ENCODE measurements around the gene TPI1.

The TPI1 gene

GRCh38 chr12:6838854-6839253 lies 28.5 kb upstream of the TPI1 start:
- CTCF ChIA-PET = interaction anchor here (0.8 to 6.3 kb wide), 5 partner anchors 10 to 106 kb away, joined by 3 to 41 read pairs (median 3); partner anchors contain the start of genes GPR162 and MLF2
- POLR2A ChIA-PET = interaction anchor here (1.4 to 1.9 kb wide), 2 partner anchors 12 to 29 kb away, joined by 6 read pairs; partner anchors contain the start of genes CDCA3 and TPI1
- no peak for TF ChIP-seq CTCF (IDR thresholded peaks at IDR 0.05; ENCODE audit: control extremely low read depth, extremely low read depth, low read depth, missing control alignments)
- DNase-seq (ENCODE audit: extremely low spot score) = no peak

- ChIA-PET POLR2A (interaction anchor here (1.4 to 1.9 kb wide), 2 partner anchors 12 to 28 kb away, joined by 6 read pairs; partner anchors contain the start of genes CDCA3 and TPI1), CTCF (interaction anchor here (0.9 to 6.3 kb wide), 7 partner anchors 9 to 107 kb away, joined by 3 to 41 read pairs (median 4); partner anchors contain the start of genes CDCA3, GPR162, MLF2 and USP5)
- peak; percentile 78 for DNase-seq (ENCODE audit: extremely low spot score)
- no peak for TF ChIP-seq CTCF (IDR thresholded peaks at IDR 0.05; ENCODE audit: control extremely low read depth, extremely low read depth, low read depth, missing control alignments)
Observed at GRCh38 chr12:6839482-6840201, 27.7 kb upstream of the TPI1 start.

- POLR2A ChIA-PET = interaction anchor here (1.4 to 1.9 kb wide), 2 partner anchors 11 to 27 kb away, joined by 6 read pairs; partner anchors contain the start of genes CDCA3 and TPI1
- TF ChIP-seq CTCF (IDR thresholded peaks at IDR 0.05; ENCODE audit: control extremely low read depth, extremely low read depth, low read depth, missing control alignments) = no peak
- DNase-seq (ENCODE audit: extremely low spot score) = no peak
- CTCF ChIA-PET = interaction anchor here (0.9 to 6.3 kb wide), 5 partner anchors 10 to 87 kb away, joined by 3 to 41 read pairs (median 15); partner anchors contain the start of genes CDCA3, GPR162, MLF2 and USP5
Observed at GRCh38 chr12:6840330-6840729, 27.0 kb upstream of the TPI1 start.

GRCh38 chr12:6840761-6841515 lies 26.4 kb upstream of the TPI1 start, which contains the start of gene GNB3:
GNB3 (plus strand) TSS chr12:6840925; CDS start chr12:6841288, 363 bp downstream.
- no peak for TF ChIP-seq CTCF (IDR thresholded peaks at IDR 0.05; ENCODE audit: control extremely low read depth, extremely low read depth, low read depth, missing control alignments)
- CTCF ChIA-PET = interaction anchor here (1.0 to 6.3 kb wide), 5 partner anchors 10 to 88 kb away, joined by 3 to 41 read pairs (median 15); partner anchors contain the start of genes CDCA3, GPR162, MLF2 and USP5
- no peak for DNase-seq (ENCODE audit: extremely low spot score)
- POLR2A ChIA-PET = interaction anchor here (1.9 kb wide), 1 partner anchor 27 kb away, joined by 6 read pairs; the partner anchor contains the start of gene TPI1

- ChIA-PET CTCF (interaction anchor here (0.9 to 6.3 kb wide), 7 partner anchors 9 to 89 kb away, joined by 3 to 41 read pairs (median 4); partner anchors contain the start of genes CDCA3, GPR162, MLF2 and SPSB2), POLR2A (interaction anchor here (1.5 kb wide), 1 partner anchor 25 kb away, joined by 4 read pairs; the partner anchor contains the start of gene TPI1)
- TF ChIP-seq CTCF (IDR thresholded peaks at IDR 0.05; ENCODE audit: control extremely low read depth, extremely low read depth, low read depth, missing control alignments) = no peak
- no peak for DNase-seq (ENCODE audit: extremely low spot score)
Observed at GRCh38 chr12:6842075-6842474, 25.3 kb upstream of the TPI1 start.
